SK-N-SH treated with all-trans-retinoic acid at 6 μM for 48 hours (cell line): ENCODE results near the gene CAPN11.

Experiments used
- ATAC-seq: fragments of 200-7000 bp; cut with Tn5 transposase; 3 replicates; pipeline ENCODE4 v1.9.1; 2020; ENCODE audit warnings: mild to moderate bottlenecking, moderate library complexity
- ARNTL ChIP-seq: fragments of 450-650 bp; formaldehyde crosslinking; IDR thresholded peaks from 2 replicates; pipeline ENCODE4 v1.5.0; 2020; ENCODE audit warnings: low read depth, mild to moderate bottlenecking, moderate library complexity, borderline replicate concordance
- BACH2 ChIP-seq: fragments of 250-450 bp; sonication (Bioruptor Pico); IDR thresholded peaks from 2 replicates; pipeline ENCODE4 v1.9.0; 2021; ENCODE audit warnings: mild to moderate bottlenecking, borderline replicate concordance
- CREB5 ChIP-seq: fragments of 250-450 bp; sonication (Bioruptor Pico); IDR thresholded peaks from 2 replicates; pipeline ENCODE4 v1.5.1; 2020; ENCODE audit warnings: low read depth, mild to moderate bottlenecking, moderate library complexity
- CSDC2 ChIP-seq: fragments of 250-450 bp; sonication (Bioruptor Pico); IDR thresholded peaks from 2 replicates; pipeline ENCODE4 v1.5.0; 2020; ENCODE audit warnings: mild to moderate bottlenecking, moderate library complexity
- ESRRG ChIP-seq: fragments of 250-450 bp; sonication (Bioruptor Pico); IDR thresholded peaks from 2 replicates; pipeline ENCODE4 v1.6.1; 2021; ENCODE audit warnings: mild to moderate bottlenecking
- GLIS3 ChIP-seq: fragments of 250-450 bp; sonication (Bioruptor Pico); IDR thresholded peaks from 2 replicates; pipeline ENCODE4 v1.5.0; 2020; ENCODE audit warnings: mild to moderate bottlenecking, moderate library complexity
- ISL1 ChIP-seq: fragments of 250-450 bp; sonication (Bioruptor Pico); IDR thresholded peaks from 2 replicates; pipeline ENCODE4 v2.1.2; 2022; ENCODE audit warnings: mild to moderate bottlenecking, moderate library complexity
- OSR1 ChIP-seq: fragments of 250-450 bp; sonication (Bioruptor Pico); IDR thresholded peaks from 2 replicates; pipeline ENCODE4 v1.8.0; 2022; ENCODE audit warnings: moderate library complexity, mild to moderate bottlenecking, inconsistent platforms
- PPARA ChIP-seq: fragments of 250-450 bp; sonication (Bioruptor Pico); IDR thresholded peaks from 2 replicates; pipeline ENCODE4 v1.5.0; 2020; ENCODE audit warnings: mild to moderate bottlenecking, borderline replicate concordance
- RARB ChIP-seq: fragments of 250-450 bp; sonication (Bioruptor Pico); IDR thresholded peaks from 2 replicates; pipeline ENCODE4 v1.8.0; 2021; ENCODE audit warnings: mild to moderate bottlenecking, moderate library complexity
- SNAI2 ChIP-seq: fragments of 250-450 bp; sonication (Bioruptor Pico); IDR thresholded peaks from 2 replicates; pipeline ENCODE4 v1.5.0; 2020; ENCODE audit warnings: mild to moderate bottlenecking, moderate library complexity
- TCF4 ChIP-seq: fragments of 250-450 bp; sonication (Bioruptor Pico); IDR thresholded peaks from 2 replicates; pipeline ENCODE4 v1.8.0; 2021; ENCODE audit warnings: mild to moderate bottlenecking, moderate library complexity, borderline replicate concordance
- TOX ChIP-seq: fragments of 250-450 bp; sonication (Bioruptor Pico); IDR thresholded peaks from 2 replicates; pipeline ENCODE4 v1.8.0; 2021; ENCODE audit warnings: mild to moderate bottlenecking, moderate library complexity, borderline replicate concordance
- ZC3H10 ChIP-seq: fragments of 250-450 bp; sonication (Bioruptor Pico); IDR thresholded peaks from 2 replicates; pipeline ENCODE4 v1.5.1; 2021; ENCODE audit warnings: mild to moderate bottlenecking, moderate library complexity
- ZFP3 ChIP-seq: fragments of 250-450 bp; sonication (Bioruptor Pico); IDR thresholded peaks from 2 replicates; pipeline ENCODE4 v1.5.0; 2020; ENCODE audit warnings: mild to moderate bottlenecking, moderate library complexity
- ZFP30 ChIP-seq: fragments of 450-650 bp; formaldehyde crosslinking; IDR thresholded peaks from 2 replicates; pipeline ENCODE4 v1.5.0; 2022; ENCODE audit warnings: mild to moderate bottlenecking, moderate library complexity
- ZNF565 ChIP-seq: fragments of 450-650 bp; formaldehyde crosslinking; conservative IDR thresholded peaks from 2 replicates; pipeline ENCODE4 v1.5.0; 2020; ENCODE audit warnings: low read depth, mild to moderate bottlenecking, moderate library complexity
- ZNF70 ChIP-seq: fragments of 450-650 bp; formaldehyde crosslinking; IDR thresholded peaks from 2 replicates; pipeline ENCODE4 v1.5.0; 2020; ENCODE audit warnings: mild to moderate bottlenecking, moderate library complexity
- ZNF8 ChIP-seq: fragments of 450-650 bp; formaldehyde crosslinking; IDR thresholded peaks from 2 replicates; pipeline ENCODE4 v1.5.0; 2020; ENCODE audit warnings: mild to moderate bottlenecking, moderate library complexity
- TF ChIP-seq, protein P1 (sequence below): fragments of 250-450 bp; sonication (Bioruptor Pico); IDR thresholded peaks from 2 replicates; pipeline ENCODE4 v1.8.0; 2020; ENCODE audit warnings: mild to moderate bottlenecking, moderate library complexity, borderline replicate concordance
- TF ChIP-seq, protein P2 (sequence below): fragments of 250-450 bp; sonication (Bioruptor Pico); IDR thresholded peaks from 2 replicates; pipeline ENCODE4 v1.5.1; 2021; ENCODE audit warnings: mild to moderate bottlenecking, moderate library complexity
- TF ChIP-seq, protein P3 (sequence below): fragments of 250-450 bp; sonication (Bioruptor Pico); IDR thresholded peaks from 2 replicates; pipeline ENCODE4 v1.8.0; 2021; ENCODE audit warnings: low read depth, mild to moderate bottlenecking, moderate library complexity, borderline replicate concordance

CAPN11 gene

GRCh38 chr6:44147256-44147655 lies 11.4 kb upstream of the CAPN11 start (continued):
- TF ChIP-seq, protein P1, sequence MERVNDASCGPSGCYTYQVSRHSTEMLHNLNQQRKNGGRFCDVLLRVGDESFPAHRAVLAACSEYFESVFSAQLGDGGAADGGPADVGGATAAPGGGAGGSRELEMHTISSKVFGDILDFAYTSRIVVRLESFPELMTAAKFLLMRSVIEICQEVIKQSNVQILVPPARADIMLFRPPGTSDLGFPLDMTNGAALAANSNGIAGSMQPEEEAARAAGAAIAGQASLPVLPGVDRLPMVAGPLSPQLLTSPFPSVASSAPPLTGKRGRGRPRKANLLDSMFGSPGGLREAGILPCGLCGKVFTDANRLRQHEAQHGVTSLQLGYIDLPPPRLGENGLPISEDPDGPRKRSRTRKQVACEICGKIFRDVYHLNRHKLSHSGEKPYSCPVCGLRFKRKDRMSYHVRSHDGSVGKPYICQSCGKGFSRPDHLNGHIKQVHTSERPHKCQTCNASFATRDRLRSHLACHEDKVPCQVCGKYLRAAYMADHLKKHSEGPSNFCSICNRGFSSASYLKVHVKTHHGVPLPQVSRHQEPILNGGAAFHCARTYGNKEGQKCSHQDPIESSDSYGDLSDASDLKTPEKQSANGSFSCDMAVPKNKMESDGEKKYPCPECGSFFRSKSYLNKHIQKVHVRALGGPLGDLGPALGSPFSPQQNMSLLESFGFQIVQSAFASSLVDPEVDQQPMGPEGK (CRISPR knock-in tag) = no peak
- TF ChIP-seq CSDC2 (CRISPR knock-in tag) (no peak), ZNF70 (CRISPR knock-in tag) (no peak), PPARA (CRISPR knock-in tag) (no peak)

GRCh38 chr6:44148306-44148705 lies 10.3 kb upstream of the CAPN11 start:
- no peak for TF ChIP-seq OSR1 (CRISPR knock-in tag)
- TF ChIP-seq ZFP3 = no peak
- TF ChIP-seq ZFP30 = no peak
- no peak for TF ChIP-seq CSDC2 (CRISPR knock-in tag)
- TF ChIP-seq ISL1 (CRISPR knock-in tag) = no peak
- TF ChIP-seq SNAI2 (CRISPR knock-in tag) = no peak
- no peak for TF ChIP-seq GLIS3 (CRISPR knock-in tag)
- TF ChIP-seq CREB5 (CRISPR knock-in tag) = no peak
- TF ChIP-seq BACH2 = no peak
- no peak for TF ChIP-seq ESRRG (CRISPR knock-in tag)
- TF ChIP-seq ZNF70 (CRISPR knock-in tag) = no peak
- TF ChIP-seq, protein P2, sequence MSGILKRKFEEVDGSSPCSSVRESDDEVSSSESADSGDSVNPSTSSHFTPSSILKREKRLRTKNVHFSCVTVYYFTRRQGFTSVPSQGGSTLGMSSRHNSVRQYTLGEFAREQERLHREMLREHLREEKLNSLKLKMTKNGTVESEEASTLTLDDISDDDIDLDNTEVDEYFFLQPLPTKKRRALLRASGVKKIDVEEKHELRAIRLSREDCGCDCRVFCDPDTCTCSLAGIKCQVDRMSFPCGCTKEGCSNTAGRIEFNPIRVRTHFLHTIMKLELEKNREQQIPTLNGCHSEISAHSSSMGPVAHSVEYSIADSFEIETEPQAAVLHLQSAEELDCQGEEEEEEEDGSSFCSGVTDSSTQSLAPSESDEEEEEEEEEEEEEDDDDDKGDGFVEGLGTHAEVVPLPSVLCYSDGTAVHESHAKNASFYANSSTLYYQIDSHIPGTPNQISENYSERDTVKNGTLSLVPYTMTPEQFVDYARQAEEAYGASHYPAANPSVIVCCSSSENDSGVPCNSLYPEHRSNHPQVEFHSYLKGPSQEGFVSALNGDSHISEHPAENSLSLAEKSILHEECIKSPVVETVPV = no peak
- no peak for TF ChIP-seq ARNTL (CRISPR knock-in tag)
- TF ChIP-seq ZNF8 (CRISPR knock-in tag) = no peak
- no peak for TF ChIP-seq RARB (CRISPR knock-in tag)
- no peak for ATAC-seq

- TF ChIP-seq ZNF8 (CRISPR knock-in tag) (no peak), CREB5 (CRISPR knock-in tag) (no peak), ZC3H10 (no peak), ZNF565 (CRISPR knock-in tag) (no peak), SNAI2 (CRISPR knock-in tag) (no peak), CSDC2 (CRISPR knock-in tag) (no peak), GLIS3 (CRISPR knock-in tag) (no peak), ZNF70 (CRISPR knock-in tag) (no peak)
- TF ChIP-seq, all 23 proteins: peak for 0
- no peak for ATAC-seq
These were observed 9.1 kb upstream of the CAPN11 start for GRCh38 chr6:44149369-44150012.

DNA sequence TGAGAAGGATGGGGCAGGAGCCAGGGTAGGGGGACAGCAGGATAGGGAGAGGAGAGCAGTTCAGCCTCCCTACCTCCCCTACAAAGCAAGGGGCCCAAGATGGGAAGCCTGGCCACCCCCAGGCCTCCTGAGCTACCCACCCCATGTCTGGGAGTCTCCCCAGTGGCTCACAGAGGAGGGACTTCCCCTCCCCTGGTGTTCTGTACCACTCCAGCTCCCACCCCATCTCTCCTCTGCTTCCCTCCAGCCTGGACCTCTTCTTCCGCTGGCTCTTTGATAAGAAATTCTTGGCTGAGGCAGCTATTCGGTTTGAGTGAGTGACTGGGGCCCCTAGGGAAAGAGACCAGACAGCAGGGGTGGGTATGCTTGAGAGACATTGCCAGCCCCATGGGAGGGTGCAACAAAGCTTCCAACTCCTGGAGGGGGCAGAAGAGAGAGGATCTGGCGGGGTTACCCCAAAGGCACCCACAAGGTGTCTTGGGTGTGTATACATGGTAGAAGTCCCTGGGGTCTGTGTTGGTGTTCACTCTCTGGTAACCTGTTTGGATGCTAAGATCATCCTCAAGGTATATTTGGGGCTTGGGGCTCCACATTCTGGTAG lies 8.2 kb upstream of the CAPN11 start:
- no peak for TF ChIP-seq ZFP3
- ATAC-seq = no peak

DNA sequence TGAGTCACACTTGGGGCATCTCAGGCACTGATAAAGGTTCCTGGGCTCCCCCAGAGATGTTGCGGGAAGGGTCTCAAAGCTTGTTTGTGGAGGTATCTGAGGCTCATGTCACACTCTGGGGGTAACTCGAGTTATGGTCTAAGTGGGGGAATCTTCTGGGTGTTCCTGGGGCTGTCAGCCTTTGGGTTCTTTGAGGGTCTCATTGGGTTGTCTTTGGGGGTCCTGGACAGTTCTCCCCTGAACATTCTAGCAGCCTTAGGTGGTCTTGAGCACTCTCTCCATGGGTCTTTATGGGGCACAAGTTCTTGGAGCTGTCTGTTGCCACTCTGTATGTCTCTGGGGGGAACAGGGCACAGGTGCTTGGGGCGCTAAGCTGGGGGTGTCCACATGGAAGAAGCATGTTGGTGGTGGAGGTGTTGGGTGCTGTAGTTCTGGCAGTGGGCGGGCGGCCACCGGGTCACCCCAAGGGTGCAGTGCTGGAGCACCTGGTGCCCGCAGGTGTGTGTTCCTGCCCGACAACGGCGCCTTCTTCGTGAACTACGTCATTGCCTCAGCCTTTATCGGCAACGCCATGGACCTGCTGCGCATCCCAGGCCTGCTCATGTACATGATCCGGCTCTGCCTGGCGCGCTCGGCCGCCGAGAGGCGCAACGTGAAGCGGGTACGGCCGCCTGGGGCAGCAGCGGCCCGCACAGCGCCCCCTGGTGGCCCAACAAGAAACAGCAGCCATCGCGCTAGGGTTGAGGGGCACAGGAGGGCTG lies 7.1 kb upstream of the CAPN11 start:
- peak; percentile 93 for ATAC-seq
- TF ChIP-seq ZNF565 (CRISPR knock-in tag) = no peak
- no peak for TF ChIP-seq ZFP3
- no peak for TF ChIP-seq GLIS3 (CRISPR knock-in tag)
- TF ChIP-seq, protein P3, sequence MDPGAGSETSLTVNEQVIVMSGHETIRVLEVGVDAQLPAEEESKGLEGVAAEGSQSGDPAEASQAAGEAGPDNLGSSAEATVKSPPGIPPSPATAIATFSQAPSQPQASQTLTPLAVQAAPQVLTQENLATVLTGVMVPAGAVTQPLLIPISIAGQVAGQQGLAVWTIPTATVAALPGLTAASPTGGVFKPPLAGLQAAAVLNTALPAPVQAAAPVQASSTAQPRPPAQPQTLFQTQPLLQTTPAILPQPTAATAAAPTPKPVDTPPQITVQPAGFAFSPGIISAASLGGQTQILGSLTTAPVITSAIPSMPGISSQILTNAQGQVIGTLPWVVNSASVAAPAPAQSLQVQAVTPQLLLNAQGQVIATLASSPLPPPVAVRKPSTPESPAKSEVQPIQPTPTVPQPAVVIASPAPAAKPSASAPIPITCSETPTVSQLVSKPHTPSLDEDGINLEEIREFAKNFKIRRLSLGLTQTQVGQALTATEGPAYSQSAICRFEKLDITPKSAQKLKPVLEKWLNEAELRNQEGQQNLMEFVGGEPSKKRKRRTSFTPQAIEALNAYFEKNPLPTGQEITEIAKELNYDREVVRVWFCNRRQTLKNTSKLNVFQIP = no peak
- no peak for TF ChIP-seq SNAI2 (CRISPR knock-in tag)
- no peak for TF ChIP-seq OSR1 (CRISPR knock-in tag)
- no peak for TF ChIP-seq TCF4 (CRISPR knock-in tag)
- TF ChIP-seq ZNF8 (CRISPR knock-in tag) = no peak
- no peak for TF ChIP-seq RARB (CRISPR knock-in tag)
- no peak for TF ChIP-seq ESRRG (CRISPR knock-in tag)
- no peak for TF ChIP-seq TOX (CRISPR knock-in tag)
- TF ChIP-seq ZC3H10 = no peak
- TF ChIP-seq PPARA (CRISPR knock-in tag) = no peak
- no peak for TF ChIP-seq ZFP30
- TF ChIP-seq ISL1 (CRISPR knock-in tag) = no peak
- TF ChIP-seq, protein P2 = no peak
- no peak for TF ChIP-seq ARNTL (CRISPR knock-in tag)
